Jurkat, Clone E6-1 (cell line): ENCODE measurements around the gene KLHL42.
"Not testable (repeated sequence)": the region's sequence is repeated elsewhere in the genome, so short reads cannot be mapped to it uniquely, and the experiment has no call there.

ENCODE experiments used
- DNase-seq: peaks from one replicate; pipeline ENCODE4 v3.0.0-alpha.2; 2011; ENCODE audit warnings: low read depth, low spot score
- H3K4me3 ChIP-seq: 2 replicates; pipeline ENCODE4 v1.5.1; 2011; ENCODE audit warnings: mild to moderate bottlenecking, low read length, control low read depth, moderate library complexity

The KLHL42 gene

DNA sequence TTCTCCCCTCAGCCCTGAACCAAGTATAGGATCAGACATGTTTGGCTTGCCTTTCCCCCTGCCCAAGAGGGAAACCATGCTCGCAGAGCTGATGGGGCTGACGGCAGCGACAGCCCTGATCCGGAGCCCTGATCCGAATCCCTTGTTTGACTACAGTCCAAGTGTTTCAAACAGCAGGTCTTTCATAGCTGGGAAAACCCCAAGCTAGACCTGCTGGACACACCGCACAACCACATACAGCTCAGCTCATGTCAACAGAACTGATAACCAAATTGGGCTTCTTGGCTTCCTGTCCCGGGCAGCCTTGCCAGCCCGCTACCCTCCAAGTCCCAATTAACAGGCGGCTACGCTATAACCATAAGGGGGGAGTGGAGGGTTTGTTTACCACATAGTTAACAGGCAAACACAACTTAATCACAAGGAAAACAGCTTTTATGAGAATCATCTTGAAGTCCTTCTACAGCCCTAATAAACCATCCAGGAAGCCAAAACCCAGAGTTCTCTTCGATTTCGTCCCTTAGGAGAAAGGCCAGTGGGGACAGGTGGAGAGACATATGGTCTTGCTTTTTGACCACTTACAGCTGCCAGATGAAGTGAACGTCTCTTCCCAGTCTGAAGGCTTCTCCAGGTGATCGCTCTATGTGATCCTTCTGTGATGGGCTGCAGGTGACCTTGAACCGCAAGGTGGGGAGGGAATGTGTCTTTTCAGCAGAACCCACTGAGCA lies 64.5 kb downstream of the KLHL42 start:
- DNase-seq = no peak

GRCh38 chr12:27845187-27845586 lies 65.2 kb downstream of the KLHL42 start:
- H3K4me3 ChIP-seq = no peak overlapping the region
- DNase-seq = no peak

More for the DNA sequence above, 64.5 kb downstream of the KLHL42 start:
- H3K4me3 ChIP-seq = no peak overlapping the region

- not testable (repeated sequence) for DNase-seq, H3K4me3 ChIP-seq
Observed at GRCh38 chr12:27845706-27846105, 65.7 kb downstream of the KLHL42 start.

DNA sequence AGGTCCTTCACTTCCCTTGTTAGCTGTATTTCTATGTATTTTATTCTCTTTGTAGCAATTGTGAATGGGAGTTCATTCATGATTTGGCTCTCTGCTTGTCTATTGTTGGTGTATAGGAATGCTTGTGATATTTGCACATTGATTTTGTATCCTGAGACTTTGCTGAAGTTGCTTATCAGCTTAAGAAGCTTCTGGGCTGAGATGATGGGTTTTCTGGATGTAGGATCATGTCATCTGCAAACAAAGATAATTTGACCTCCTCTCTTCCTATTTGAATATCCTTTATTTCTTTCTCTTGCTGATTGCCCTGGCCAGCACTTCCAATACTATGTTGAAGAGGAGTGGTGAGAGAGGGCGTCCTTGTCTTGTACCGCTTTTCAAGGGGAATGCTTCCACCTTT lies 67.3 kb downstream of the KLHL42 start:
- not testable (repeated sequence) for H3K4me3 ChIP-seq, DNase-seq

GRCh38 chr12:27851311-27851710 lies 71.3 kb downstream of the KLHL42 start:
- DNase-seq = no peak

DNA sequence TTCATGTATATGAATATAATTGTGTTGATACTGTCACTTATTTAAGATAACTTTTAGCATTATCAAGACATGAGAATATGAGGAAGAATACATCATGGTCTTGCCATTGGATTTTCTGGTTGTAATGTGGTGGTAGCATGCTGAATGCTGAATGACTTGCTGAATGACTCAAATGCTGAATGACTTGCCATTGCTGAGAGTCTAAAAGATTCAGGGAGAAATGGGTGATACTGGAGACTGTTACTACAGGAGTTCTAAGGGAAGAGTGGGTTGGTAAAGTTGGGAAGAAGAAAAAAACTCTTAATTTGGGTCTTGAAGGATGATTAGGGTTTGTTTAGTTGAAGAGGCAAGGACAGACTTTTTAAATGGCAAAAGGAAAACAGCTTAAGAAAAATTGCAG lies 72.1 kb downstream of the KLHL42 start:
- no peak for DNase-seq
- H3K4me3 ChIP-seq = no peak overlapping the region

More at GRCh38 chr12:27851311-27851710, 71.3 kb downstream of the KLHL42 start:
- no peak overlapping the region for H3K4me3 ChIP-seq
